Mesenchymal stem cell (in vitro differentiated cells and primary cell): Measurements from ENCODE around the gene BEAN1.
A peak's percentile ranks its signal among the peaks of the same experiment; 100 is the strongest.

Experiments
- DNase-seq: peaks from one replicate; pipeline ENCODE4 v3.0.0-alpha.2; 2013
- H2AFZ ChIP-seq: one replicate; pipeline ENCODE4 v1.6.1; 2013; ENCODE audit warnings: low read depth, mild to moderate bottlenecking, control low read depth, inconsistent platforms, low read length, moderate library complexity
- H2AK5ac ChIP-seq: 2 replicates; pipeline ENCODE4 v1.6.1; 2013; ENCODE audit warnings: low read length, moderate library complexity, mild to moderate bottlenecking, inconsistent platforms; ENCODE audit not compliant: severe bottlenecking
- H2BK120ac ChIP-seq: one replicate; pipeline ENCODE4 v1.6.1; 2013; ENCODE audit warnings: low read depth, mild to moderate bottlenecking, inconsistent platforms, low read length, moderate library complexity
- H2BK12ac ChIP-seq, 2 experiments: one replicate each; pipeline ENCODE4 v1.6.1; 2013; ENCODE audit warnings: inconsistent platforms in 2 of 2, low read length in 2 of 2, mild to moderate bottlenecking in 2 of 2, moderate library complexity in 2 of 2, control low read depth in 1 of 2
- H2BK15ac ChIP-seq: one replicate; pipeline ENCODE4 v1.6.1; 2013; ENCODE audit warnings: mild to moderate bottlenecking, low read depth, inconsistent platforms; ENCODE audit not compliant: poor library complexity, severe bottlenecking
- H2BK5ac ChIP-seq: 2 replicates; pipeline ENCODE4 v1.6.1; 2013; ENCODE audit warnings: low read depth, mild to moderate bottlenecking, low read length, control low read depth, inconsistent platforms; ENCODE audit not compliant: poor library complexity, severe bottlenecking
- H3K14ac ChIP-seq, 2 experiments: one replicate each; pipeline ENCODE4 v1.6.1; 2013; ENCODE audit warnings: inconsistent platforms in 2 of 2, low read length in 2 of 2, control low read depth in 1 of 2, mild to moderate bottlenecking in 1 of 2, moderate library complexity in 1 of 2
- H3K18ac ChIP-seq, 2 experiments: one replicate each; pipeline ENCODE4 v1.6.1; 2013; ENCODE audit warnings: inconsistent platforms in 2 of 2, low read length in 2 of 2, control low read depth in 1 of 2, low read depth in 1 of 2, mild to moderate bottlenecking in 1 of 2
- H3K23ac ChIP-seq, 2 experiments: one replicate each; pipeline ENCODE4 v1.6.1; 2013; ENCODE audit warnings: inconsistent platforms in 2 of 2, low read length in 2 of 2, mild to moderate bottlenecking in 2 of 2, moderate library complexity in 2 of 2, control low read depth in 1 of 2
- H3K27ac ChIP-seq: 2 replicates; pipeline ENCODE4 v1.5.1; 2013; ENCODE audit warnings: mild to moderate bottlenecking, moderate library complexity, low read length, control low read depth, inconsistent platforms; ENCODE audit not compliant: poor library complexity, severe bottlenecking
- H3K27me3 ChIP-seq, 2 experiments: 2 replicates each; pipeline versions ENCODE4 v1.6.1 to v1.7.0; 2013; ENCODE audit warnings: low read length in 2 of 2, mild to moderate bottlenecking in 2 of 2, moderate library complexity in 2 of 2, control low read depth in 1 of 2, inconsistent platforms in 1 of 2; ENCODE audit not compliant: control insufficient read depth in 1 of 2, insufficient read depth in 1 of 2
- H3K36me3 ChIP-seq, 2 experiments: 2 replicates each; pipeline versions ENCODE4 v1.6.1 to v1.7.0; 2013; ENCODE audit warnings: low read length in 2 of 2, control low read depth in 1 of 2, inconsistent platforms in 1 of 2, low read depth in 1 of 2, mild to moderate bottlenecking in 1 of 2; ENCODE audit not compliant: insufficient read depth in 2 of 2, control insufficient read depth in 1 of 2
- H3K4ac ChIP-seq, 2 experiments: one replicate each; pipeline ENCODE4 v1.6.1; 2013; ENCODE audit warnings: inconsistent platforms in 2 of 2, low read length in 2 of 2, mild to moderate bottlenecking in 2 of 2, moderate library complexity in 2 of 2, control low read depth in 1 of 2, low read depth in 1 of 2
- H3K4me1 ChIP-seq: 2 replicates; pipeline ENCODE4 v1.6.1; 2013; ENCODE audit warnings: low read depth, low read length, control low read depth; ENCODE audit not compliant: control insufficient read depth, insufficient read depth
- H3K4me2 ChIP-seq: 2 replicates; pipeline ENCODE4 v1.6.1; 2013; ENCODE audit warnings: low read length, mild to moderate bottlenecking, inconsistent platforms; ENCODE audit not compliant: poor library complexity, severe bottlenecking
- H3K4me3 ChIP-seq, 2 experiments: 2 replicates each; pipeline versions ENCODE4 v1.5.1 to v1.7.0; 2013; ENCODE audit warnings: low read length in 2 of 2, mild to moderate bottlenecking in 2 of 2, control low read depth in 1 of 2, low read depth in 1 of 2; ENCODE audit not compliant: insufficient read depth in 1 of 2
- H3K79me1 ChIP-seq: replicated peaks from 2 replicates; pipeline ENCODE4 v1.6.1; 2013; ENCODE audit warnings: mild to moderate bottlenecking, control low read depth, low read length, inconsistent platforms; ENCODE audit not compliant: poor library complexity, severe bottlenecking
- H3K9ac ChIP-seq: 2 replicates; pipeline ENCODE4 v1.7.0; 2013; ENCODE audit warnings: mild to moderate bottlenecking, low read length, moderate library complexity
- H3K9me3 ChIP-seq: 2 replicates; pipeline ENCODE4 v1.7.0; 2013; ENCODE audit warnings: mild to moderate bottlenecking, low read length; ENCODE audit not compliant: control insufficient read depth
- H4K8ac ChIP-seq: one replicate; pipeline ENCODE4 v1.6.1; 2013; ENCODE audit warnings: inconsistent platforms, mild to moderate bottlenecking, low read length, moderate library complexity
- H4K91ac ChIP-seq: one replicate; pipeline ENCODE4 v1.6.1; 2013; ENCODE audit warnings: mild to moderate bottlenecking, low read length, inconsistent platforms
- WGBS: methylation state at CpG from one replicate; pipeline ENCODE4 v1.1.7; 2013; ENCODE audit warnings: mixed read lengths; 5-methylcytosine and 5-hydroxymethylcytosine counted together

BEAN1 gene

GRCh38 chr16:66521252-66521713 lies 94.2 kb downstream of the BEAN1 start:
- Histone ChIP-seq H4K8ac (peak overlapping the region; percentile 54), H3K14ac (peak overlapping the region in 1 of 2 experiments; percentile 18), H3K27ac (peak overlapping the region; percentile 83), H3K4me1 (peaks cover 39% of the 10 kb centered on the region), H2BK12ac (peak overlapping the region; percentile 6 to 88), H3K4ac (peak overlapping the region; percentile 13 to 47), H3K36me3 (peaks cover 39 to 42% of the 10 kb centered on the region in 2 experiments), H2AK5ac (peak overlapping the region; percentile 99), H3K9ac (no peak overlapping the region), H4K91ac (peak overlapping the region; percentile 44), H2AFZ (no peak overlapping the region), H2BK5ac (peak overlapping the region; percentile 75), H3K79me1 (peaks cover 15% of the 10 kb centered on the region), H2BK120ac (peak overlapping the region; percentile 55), H3K4me2 (no peak overlapping the region), H2BK15ac (peak overlapping the region; percentile 85), H3K23ac (peak overlapping the region in 1 of 2 experiments; percentile 71), H3K18ac (peak overlapping the region; percentile 7 to 69), H3K4me3 (no peak overlapping the region), H3K9me3 (no peaks in the 10 kb centered on the region), H3K27me3 (no peaks in the 10 kb centered on the region)
- 95% methylated on average over 5 of the region's 5 CpGs for WGBS
- DNase-seq = no peak

- H3K27ac ChIP-seq = peak overlapping the region; percentile 83
Measured at GRCh38 chr16:66521951-66522771, 95.1 kb downstream of the BEAN1 start.

GRCh38 chr16:66522816-66523590 lies 95.9 kb downstream of the BEAN1 start:
- no peak overlapping the region for H4K8ac ChIP-seq
- H2BK120ac ChIP-seq = no peak overlapping the region
- no peak overlapping the region for H2BK5ac ChIP-seq
- no peak overlapping the region for H2AFZ ChIP-seq
- no peak overlapping the region for H3K23ac ChIP-seq
- peaks cover 15% of the 10 kb centered on the region for H3K79me1 ChIP-seq
- peaks cover 29% of the 10 kb centered on the region for H3K4me1 ChIP-seq
- H2BK12ac ChIP-seq = no peak overlapping the region
- H2BK15ac ChIP-seq = no peak overlapping the region
- 98% methylated on average over 11 of the region's 11 CpGs for WGBS
- no peak overlapping the region for H4K91ac ChIP-seq
- peak overlapping the region; percentile 37 for H2AK5ac ChIP-seq
- H3K9me3 ChIP-seq = no peaks in the 10 kb centered on the region
- no peak overlapping the region for H3K9ac ChIP-seq
- no peaks in the 10 kb centered on the region for H3K27me3 ChIP-seq
- no peak overlapping the region for H3K18ac ChIP-seq
- no peak overlapping the region for H3K27ac ChIP-seq
- no peak overlapping the region for H3K4me3 ChIP-seq
- H3K4me2 ChIP-seq = no peak overlapping the region
- no peak overlapping the region for H3K4ac ChIP-seq
- no peak for DNase-seq
- H3K36me3 ChIP-seq = peaks cover 56 to 58% of the 10 kb centered on the region in 2 experiments
- no peak overlapping the region for H3K14ac ChIP-seq

More at GRCh38 chr16:66521951-66522771, 95.1 kb downstream of the BEAN1 start:
- peak overlapping the region; percentile 54 for H4K8ac ChIP-seq
- peak overlapping the region; percentile 8 to 76 for H3K18ac ChIP-seq
- peak overlapping the region; percentile 81 for H4K91ac ChIP-seq
- peaks cover 47 to 50% of the 10 kb centered on the region in 2 experiments for H3K36me3 ChIP-seq
- H2BK15ac ChIP-seq = peak overlapping the region; percentile 39
- peak overlapping the region; percentile 47 for H3K4ac ChIP-seq
- H3K9me3 ChIP-seq = no peaks in the 10 kb centered on the region
- WGBS = 71% methylated on average over 17 of the region's 17 CpGs
- no peaks in the 10 kb centered on the region for H3K27me3 ChIP-seq
- H3K4me1 ChIP-seq = peaks cover 36% of the 10 kb centered on the region
- H3K9ac ChIP-seq = no peak overlapping the region
- peak overlapping the region; percentile 55 for H2BK120ac ChIP-seq
- peak overlapping the region; percentile 99 for H2AK5ac ChIP-seq
- peak; percentile 84 for DNase-seq
- no peak overlapping the region for H3K4me2 ChIP-seq
- H3K23ac ChIP-seq = peak overlapping the region in 1 of 2 experiments; percentile 70
- peaks cover 15% of the 10 kb centered on the region for H3K79me1 ChIP-seq
- no peak overlapping the region for H2AFZ ChIP-seq
- no peak overlapping the region for H3K4me3 ChIP-seq
- peak overlapping the region in 1 of 2 experiments; percentile 18 for H3K14ac ChIP-seq
- H2BK5ac ChIP-seq = peak overlapping the region; percentile 3
- H2BK12ac ChIP-seq = peak overlapping the region; percentile 6 to 51
